Left cardiac atrium (tissue), 4 donors: ENCODE measurements around the gene FMR1. TPM values are rescaled to one million over a fixed set of nuclear protein-coding genes. Genes with fewer than 3 reads are reported as not detected.
A peak's percentile ranks its signal among the peaks of the same experiment; 100 is the strongest.

Source experiments
- ATAC-seq, 2 donors: fragments of 200-7000 bp; cut with Tn5 transposase; one replicate each; pipeline ENCODE4 v1.9.1; 2020; ENCODE audit warnings: mild to moderate bottlenecking in 2 of 2, moderate library complexity in 2 of 2
- DNase-seq: peaks from one replicate; pipeline ENCODE4 v3.0.0-alpha.2; 2020
- intact Hi-C, 2 donors: fragments of 100-400 bp; cut with DNase I; formaldehyde crosslinking; loops; one replicate each; pipeline versions ENCODE4 v1.14.1 to v1.15.1; 2022 to 2023
- long read RNA-seq: library from polyadenylated mRNA; unstranded; transcript quantifications from one replicate; pipeline ENCODE4 v2.0.0, GENCODE V29; 2021
- total RNA-seq, 2 donors: library from RNA; stranded (reverse); fragmentation: NEBNext Ultra II Directional; extraction: Animal tissue kit (Norgen Biotek cat#: 25700); gene quantifications; one replicate each; pipeline ENCODE4 v1.2.1, GENCODE V29; 2021
- donor health status: DM: no; HTN: yes; CAD: no.
- donor health status: DM: no; HTN: yes; CAD: no; lungs with severe emphysema.
- donor health status: DM: yes; HTN: yes; CAD: no.
- donor health status: Dilated cardiomyopathy.

FMR1 gene
- total RNA-seq, result 10 to 100 TPM; 28.1 to 28.5 TPM
- long read RNA-seq, partial matches to known transcripts, result 0 of 1 reads
- long read RNA-seq, other reads (novel, unspliced or antisense), result 1 of 1 reads

GRCh38 chrX:147911192-147912022 is at the start of gene FMR1:
Gene FMR1, plus strand, starts transcription at chrX:147911919. Its CDS starts 261 bp downstream, at chrX:147912180.
- ATAC-seq (peak; percentile 94 to 98), DNase-seq (peak; percentile 93)
- intact Hi-C loops, result no loop called here

- DNase-seq, result no peak
- intact Hi-C loops, result no loop called here
Observed at GRCh38 chrX:147875866-147876596, 35.7 kb upstream of the FMR1 start.

GRCh38 chrX:147876849-147877646 is 34.7 kb upstream of the FMR1 start:
- intact Hi-C loops, result no loop called here
- no peak for DNase-seq
- ATAC-seq, result no peak

More at GRCh38 chrX:147875866-147876596, 35.7 kb upstream of the FMR1 start:
- ATAC-seq, result no peak

- ATAC-seq, result no peak
- intact Hi-C loops, result no loop called here
- no peak for DNase-seq
Observed at GRCh38 chrX:147877726-147878125, 34.0 kb upstream of the FMR1 start.

- DNase-seq, result no peak
- intact Hi-C loops, result no loop called here
- ATAC-seq, result no peak
Observed at GRCh38 chrX:147884958-147885357, 26.8 kb upstream of the FMR1 start.

- ATAC-seq, result no peak
- intact Hi-C loops, result no loop called here
- no peak for DNase-seq
Observed at GRCh38 chrX:147890756-147891155, 21.0 kb upstream of the FMR1 start.

- no peak for DNase-seq
- ATAC-seq, result no peak
- intact Hi-C loops, result no loop called here
Observed at GRCh38 chrX:147891896-147892295, 19.8 kb upstream of the FMR1 start.

- DNase-seq (no peak), ATAC-seq (no peak)
- intact Hi-C loops, result no loop called here
Observed at GRCh38 chrX:147893741-147894140, 18.0 kb upstream of the FMR1 start.

GRCh38 chrX:147894366-147894963 is 17.3 kb upstream of the FMR1 start:
- intact Hi-C loops, result no loop called here
- no peak for DNase-seq
- ATAC-seq, result no peak

GRCh38 chrX:147897117-147897516 is 14.6 kb upstream of the FMR1 start:
- ATAC-seq (no peak), DNase-seq (no peak)
- intact Hi-C loops, result no loop called here

- DNase-seq (no peak), ATAC-seq (no peak)
- intact Hi-C loops, result no loop called here
Observed at GRCh38 chrX:147898951-147899350, 12.8 kb upstream of the FMR1 start.

GRCh38 chrX:147899379-147900114 is 12.2 kb upstream of the FMR1 start:
- no peak for ATAC-seq
- no peak for DNase-seq
- intact Hi-C loops, result no loop called here

GRCh38 chrX:147900349-147900748 is 11.4 kb upstream of the FMR1 start:
- no peak for ATAC-seq
- no peak for DNase-seq
- intact Hi-C loops, result no loop called here

GRCh38 chrX:147901461-147902126 is 10.1 kb upstream of the FMR1 start:
- ATAC-seq, result no peak
- intact Hi-C loops, result no loop called here
- no peak for DNase-seq

- ATAC-seq (no peak), DNase-seq (no peak)
- intact Hi-C loops, result no loop called here
Observed at GRCh38 chrX:147902270-147902669, 9.4 kb upstream of the FMR1 start.

GRCh38 chrX:147908106-147908505 is 3.6 kb upstream of the FMR1 start:
- intact Hi-C loops, result no loop called here
- ATAC-seq (no peak), DNase-seq (no peak)

GRCh38 chrX:147910607-147911006 is 1.1 kb upstream of the FMR1 start:
- ATAC-seq, result no peak
- intact Hi-C loops, result no loop called here
- no peak for DNase-seq
